Duodenal mucosa (tissue), 2 donors: ENCODE results near the gene CEMIP2.

Experiments
- H3K27ac ChIP-seq: one replicate; pipeline ENCODE4 v1.7.0; 2013; ENCODE audit warnings: low read depth, low read length
- H3K27me3 ChIP-seq, 2 donors: one replicate each; pipeline ENCODE4 v1.7.0; 2013; ENCODE audit warnings: low read length in 2 of 2, control low read depth in 1 of 2; ENCODE audit not compliant: insufficient read depth in 2 of 2, control insufficient read depth in 1 of 2
- H3K36me3 ChIP-seq, 2 donors: one replicate each; pipeline ENCODE4 v1.7.0; 2013; ENCODE audit warnings: low read length in 2 of 2, control low read depth in 1 of 2; ENCODE audit not compliant: insufficient read depth in 2 of 2, control insufficient read depth in 1 of 2
- H3K4me1 ChIP-seq, 2 donors: one replicate each; pipeline ENCODE4 v1.7.0; 2013; ENCODE audit warnings: low read length in 2 of 2, control low read depth in 1 of 2; ENCODE audit not compliant: insufficient read depth in 2 of 2, control insufficient read depth in 1 of 2
- H3K4me3 ChIP-seq, 2 donors: one replicate each; pipeline ENCODE4 v1.7.0; 2013; ENCODE audit warnings: low read length in 2 of 2, low read depth in 1 of 2
- H3K9ac ChIP-seq, 2 donors: one replicate each; pipeline ENCODE4 v1.7.0; 2013; ENCODE audit warnings: low read length in 2 of 2, low read depth in 1 of 2
- H3K9me3 ChIP-seq, 2 donors: one replicate each; pipeline ENCODE4 v1.7.0; 2013; ENCODE audit warnings: low read length in 2 of 2, control low read depth in 1 of 2; ENCODE audit not compliant: control insufficient read depth in 1 of 2

CEMIP2 gene

DNA sequence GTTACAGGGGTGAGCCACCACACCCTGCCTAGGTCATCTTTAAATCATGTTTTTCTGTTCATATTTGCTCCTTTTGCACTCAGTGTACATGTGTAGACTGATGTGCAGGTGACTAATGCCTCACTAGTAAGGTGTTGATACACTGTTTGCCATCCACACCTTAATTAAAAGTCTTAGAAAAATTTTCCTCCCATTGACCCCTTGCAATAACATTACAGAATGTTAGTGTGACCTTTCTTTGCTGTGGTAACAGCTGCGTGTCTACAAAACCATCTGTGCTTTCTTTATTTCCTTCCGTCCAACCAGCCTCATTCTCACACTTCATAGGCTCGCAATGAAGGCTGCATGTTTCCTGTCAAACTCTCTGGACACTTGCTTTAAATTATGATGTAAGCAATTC, 6.6 kb upstream of the CEMIP2 start:
- H3K9me3 ChIP-seq, result no peaks in the 10 kb centered on the region
- H3K27me3 ChIP-seq, result no peaks in the 10 kb centered on the region
- H3K4me1 ChIP-seq, result peaks cover 6% of the 10 kb centered on the region in 2 donors
- no peak overlapping the region for H3K4me3 ChIP-seq
- H3K36me3 ChIP-seq, result no peaks in the 10 kb centered on the region
- no peak overlapping the region for H3K9ac ChIP-seq
- H3K27ac ChIP-seq, result no peak overlapping the region

DNA sequence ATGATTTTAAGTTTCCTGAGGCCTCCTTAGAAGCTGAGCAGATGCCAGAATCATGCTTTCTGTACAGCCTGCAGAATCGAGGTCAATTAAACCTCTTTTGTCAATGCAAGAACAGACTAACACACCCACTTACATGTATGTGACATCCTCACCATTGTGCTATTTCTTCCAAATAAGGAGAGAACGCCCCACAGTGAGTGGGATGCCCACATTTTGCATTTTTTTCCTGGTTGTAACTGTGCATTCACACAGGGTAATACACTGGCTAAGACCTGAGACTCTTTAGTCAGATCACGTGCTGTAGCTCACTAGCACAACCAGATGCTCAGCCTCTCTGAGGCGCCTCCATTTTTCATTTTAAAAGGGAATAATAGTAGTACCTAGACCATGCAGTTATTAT, 4.4 kb upstream of the CEMIP2 start:
- Histone ChIP-seq H3K4me3 (no peak overlapping the region), H3K9ac (no peak overlapping the region), H3K36me3 (no peaks in the 10 kb centered on the region), H3K9me3 (no peaks in the 10 kb centered on the region), H3K27me3 (no peaks in the 10 kb centered on the region), H3K4me1 (peaks cover 11 to 16% of the 10 kb centered on the region in 2 donors), H3K27ac (no peak overlapping the region)

DNA sequence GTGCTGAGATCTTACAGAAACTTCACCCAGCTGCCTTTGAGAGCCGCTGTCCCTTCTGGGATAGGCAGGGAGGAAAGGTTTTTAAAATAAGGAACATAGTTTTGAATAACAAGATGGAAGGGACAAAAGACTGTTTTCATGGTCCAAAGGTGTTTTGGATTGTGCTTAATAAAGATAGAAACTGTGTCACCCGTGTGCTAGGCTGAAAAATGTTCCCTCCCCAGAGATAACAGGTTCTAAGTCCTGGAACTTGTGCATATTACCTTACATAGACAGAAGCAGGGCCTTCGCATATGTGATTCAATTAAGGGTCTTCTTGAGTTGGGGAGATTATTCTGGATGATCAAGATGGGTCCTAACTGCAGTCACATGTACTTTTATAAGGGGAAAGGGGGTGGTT, 1.9 kb upstream of the CEMIP2 start:
- Histone ChIP-seq H3K9me3 (no peaks in the 10 kb centered on the region), H3K27me3 (no peaks in the 10 kb centered on the region), H3K36me3 (no peaks in the 10 kb centered on the region), H3K4me3 (no peak overlapping the region), H3K9ac (no peak overlapping the region), H3K27ac (no peak overlapping the region), H3K4me1 (peaks cover 18 to 21% of the 10 kb centered on the region in 2 donors)

DNA sequence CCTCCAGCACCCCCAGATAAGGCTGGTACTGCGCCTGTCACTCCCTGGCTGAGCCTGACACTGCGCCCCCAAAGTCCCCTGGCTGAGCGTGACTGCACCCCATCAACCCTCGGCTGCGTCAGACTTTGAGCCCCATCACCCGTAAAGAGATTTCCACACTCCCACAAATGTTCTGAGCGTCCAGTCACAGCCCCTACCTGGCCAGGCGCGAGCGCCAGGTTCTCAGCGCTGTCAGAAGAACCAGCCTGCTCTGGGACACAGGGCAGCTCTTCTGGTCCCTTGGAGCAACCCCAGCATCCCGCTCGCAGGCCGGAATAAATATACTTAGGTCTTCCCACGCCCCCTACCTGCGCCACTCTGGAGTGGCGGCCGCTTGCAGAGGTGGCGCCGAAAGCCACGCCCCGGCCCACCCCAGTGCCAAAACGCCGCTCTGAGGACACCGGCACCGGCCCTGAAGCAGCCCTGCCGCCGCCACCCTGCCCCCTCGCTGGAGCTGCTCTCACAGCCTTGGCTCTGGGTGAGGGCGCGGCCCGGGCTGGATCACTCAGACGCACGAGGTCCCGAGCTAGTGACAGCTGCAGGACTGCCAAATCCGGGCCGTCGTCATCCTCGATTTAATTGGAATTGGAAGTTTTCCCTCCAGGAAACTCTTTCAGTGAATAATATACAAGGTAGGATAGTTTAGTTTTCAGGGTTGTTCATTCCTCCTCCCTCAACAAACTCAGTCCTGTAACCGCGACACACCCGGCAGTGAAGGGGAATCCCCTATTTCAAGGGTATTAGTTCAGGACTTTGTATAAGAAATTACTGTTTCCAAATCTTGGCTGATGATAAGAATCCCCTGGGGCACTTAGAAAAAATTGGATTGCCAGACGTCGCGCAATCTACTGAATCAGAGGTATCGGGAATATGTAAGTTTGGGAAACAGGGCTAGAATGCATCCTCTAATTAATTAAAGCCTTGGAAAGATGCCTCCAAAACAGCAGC, 1.2 kb upstream of the CEMIP2 start:
- no peak overlapping the region for H3K27ac ChIP-seq
- H3K9ac ChIP-seq, result peak overlapping the region; percentile 52 to 83
- H3K36me3 ChIP-seq, result no peaks in the 10 kb centered on the region
- no peaks in the 10 kb centered on the region for H3K27me3 ChIP-seq
- H3K9me3 ChIP-seq, result no peaks in the 10 kb centered on the region
- H3K4me1 ChIP-seq, result peaks cover 24 to 25% of the 10 kb centered on the region in 2 donors
- peak overlapping the region; percentile 80 to 83 for H3K4me3 ChIP-seq

- peak overlapping the region; percentile 83 to 85 for H3K9ac ChIP-seq
- no peaks in the 10 kb centered on the region for H3K36me3 ChIP-seq
- peaks cover 33 to 38% of the 10 kb centered on the region in 2 donors for H3K4me1 ChIP-seq
- H3K4me3 ChIP-seq, result peak overlapping the region; percentile 94 to 99
- no peaks in the 10 kb centered on the region for H3K27me3 ChIP-seq
- no peaks in the 10 kb centered on the region for H3K9me3 ChIP-seq
- peak overlapping the region; percentile 96 for H3K27ac ChIP-seq
Observed at GRCh38 chr9:71767776-71768321, 464 bp downstream of the CEMIP2 start.

GRCh38 chr9:71767163-71767775, 1.0 kb downstream of the CEMIP2 start:
- peaks cover 39 to 43% of the 10 kb centered on the region in 2 donors for H3K4me1 ChIP-seq
- no peaks in the 10 kb centered on the region for H3K36me3 ChIP-seq
- peak overlapping the region; percentile 83 to 85 for H3K9ac ChIP-seq

GRCh38 chr9:71766663-71767062, 1.6 kb downstream of the CEMIP2 start:
- Histone ChIP-seq H3K4me1 (peaks cover 45 to 49% of the 10 kb centered on the region in 2 donors), H3K9me3 (no peaks in the 10 kb centered on the region), H3K4me3 (peak overlapping the region; percentile 94 to 99), H3K27me3 (no peaks in the 10 kb centered on the region), H3K27ac (peak overlapping the region; percentile 53), H3K9ac (peak overlapping the region; percentile 83 to 85), H3K36me3 (no peaks in the 10 kb centered on the region)

More at GRCh38 chr9:71767163-71767775, 1.0 kb downstream of the CEMIP2 start:
- H3K4me3 ChIP-seq, result peak overlapping the region; percentile 94 to 99
- H3K27me3 ChIP-seq, result no peaks in the 10 kb centered on the region
- H3K27ac ChIP-seq, result peak overlapping the region; percentile 96
- H3K9me3 ChIP-seq, result no peaks in the 10 kb centered on the region

DNA sequence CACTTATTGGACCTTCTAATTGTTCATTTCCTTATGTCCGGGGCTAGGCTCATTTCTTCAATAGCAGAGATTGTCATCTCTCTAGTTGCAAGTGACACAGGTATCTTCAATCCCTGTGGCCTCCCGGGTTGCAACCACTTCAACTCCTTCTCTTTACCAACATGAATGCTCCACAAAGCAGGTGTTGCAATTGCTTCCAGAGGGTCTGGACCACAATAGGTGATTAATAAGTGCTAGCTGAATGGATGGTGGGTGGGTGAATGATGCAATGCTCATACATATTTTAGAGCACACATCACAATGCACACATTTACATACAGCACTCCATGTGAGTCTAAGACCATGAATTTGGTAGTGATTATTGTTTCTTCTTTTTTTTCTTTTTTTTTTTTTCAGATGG, 2.6 kb downstream of the CEMIP2 start:
- Histone ChIP-seq H3K4me1 (peaks cover 54 to 59% of the 10 kb centered on the region in 2 donors), H3K9ac (peak overlapping the region; percentile 22 to 85), H3K9me3 (no peaks in the 10 kb centered on the region), H3K27ac (no peak overlapping the region), H3K27me3 (no peaks in the 10 kb centered on the region), H3K36me3 (no peaks in the 10 kb centered on the region), H3K4me3 (peak overlapping the region; percentile 94 to 99)

DNA sequence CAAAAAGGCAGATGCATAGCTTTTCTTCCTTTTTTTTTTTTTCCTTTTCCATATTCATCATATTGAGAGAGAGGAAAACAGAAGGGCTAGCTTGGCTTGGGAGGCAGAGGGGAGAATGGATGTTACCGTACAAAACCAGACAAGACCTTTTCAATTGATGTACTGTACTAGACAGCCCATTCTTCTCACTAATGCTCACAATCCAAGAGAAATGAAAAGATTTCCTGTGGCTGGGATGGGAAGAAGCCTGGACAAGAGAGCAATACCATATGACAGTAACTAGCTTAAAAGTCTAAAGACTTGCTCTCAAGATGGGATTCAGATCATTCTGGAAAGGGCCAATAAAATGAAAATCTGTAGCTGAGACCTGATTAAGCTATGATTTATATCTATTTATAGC, 3.4 kb downstream of the CEMIP2 start:
- Histone ChIP-seq H3K36me3 (no peaks in the 10 kb centered on the region), H3K27ac (no peak overlapping the region), H3K4me3 (peak overlapping the region; percentile 94 to 99), H3K4me1 (peaks cover 50 to 59% of the 10 kb centered on the region in 2 donors), H3K9ac (peak overlapping the region in 1 of 2 donors; percentile 22), H3K9me3 (no peaks in the 10 kb centered on the region), H3K27me3 (no peaks in the 10 kb centered on the region)

GRCh38 chr9:71764463-71764862, 3.9 kb downstream of the CEMIP2 start:
- Histone ChIP-seq H3K9me3 (no peaks in the 10 kb centered on the region), H3K36me3 (no peaks in the 10 kb centered on the region), H3K27me3 (no peaks in the 10 kb centered on the region), H3K27ac (no peak overlapping the region), H3K9ac (no peak overlapping the region), H3K4me1 (peaks cover 45 to 56% of the 10 kb centered on the region in 2 donors), H3K4me3 (peak overlapping the region; percentile 94 to 99)
